HG02678 (cell line): ENCODE measurements around the gene ACOT7.
"Not testable (repeated sequence)": the region's sequence is repeated elsewhere in the genome, so short reads cannot be mapped to it uniquely, and the experiment has no call there.

Source experiments
- ATAC-seq: cut with Tn5 transposase; IDR thresholded peaks from one replicate; pipeline ENCODE4 v1.9.1; 2021; ENCODE audit warnings: mild to moderate bottlenecking, moderate library complexity; ENCODE audit not compliant: unreplicated experiment

Gene ACOT7

DNA sequence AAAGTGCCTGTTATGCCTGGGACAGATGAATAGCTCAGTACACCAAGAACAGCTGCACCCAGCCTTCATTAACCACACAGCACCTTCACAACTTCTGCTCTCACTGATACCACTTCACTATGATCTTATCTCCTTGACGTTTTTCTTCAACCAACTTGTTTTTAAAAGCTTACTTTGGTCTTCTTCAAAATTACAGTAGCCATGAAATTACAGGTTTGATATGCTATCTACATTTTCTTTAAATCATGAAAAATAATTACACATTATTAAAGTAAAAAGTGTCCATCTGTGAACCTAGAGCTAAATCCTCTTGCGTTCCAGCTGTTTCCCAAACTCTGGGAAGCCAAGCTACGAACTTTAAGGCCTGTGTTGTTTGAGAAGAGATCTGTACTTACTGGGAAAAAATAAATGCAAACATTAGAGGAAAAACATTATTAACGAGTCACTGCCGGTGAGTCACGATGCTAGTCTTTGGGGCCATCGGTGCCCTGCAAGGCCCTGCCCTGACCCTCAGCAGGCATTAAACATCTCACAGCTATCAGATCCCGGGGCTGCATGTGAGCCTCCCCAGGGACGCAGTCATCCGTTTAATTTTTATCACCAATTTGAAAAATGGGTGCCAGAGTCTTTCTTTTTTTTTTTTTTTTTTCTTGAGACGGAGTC lies 76.3 kb downstream of the ACOT7 start:
- no peak for ATAC-seq

DNA sequence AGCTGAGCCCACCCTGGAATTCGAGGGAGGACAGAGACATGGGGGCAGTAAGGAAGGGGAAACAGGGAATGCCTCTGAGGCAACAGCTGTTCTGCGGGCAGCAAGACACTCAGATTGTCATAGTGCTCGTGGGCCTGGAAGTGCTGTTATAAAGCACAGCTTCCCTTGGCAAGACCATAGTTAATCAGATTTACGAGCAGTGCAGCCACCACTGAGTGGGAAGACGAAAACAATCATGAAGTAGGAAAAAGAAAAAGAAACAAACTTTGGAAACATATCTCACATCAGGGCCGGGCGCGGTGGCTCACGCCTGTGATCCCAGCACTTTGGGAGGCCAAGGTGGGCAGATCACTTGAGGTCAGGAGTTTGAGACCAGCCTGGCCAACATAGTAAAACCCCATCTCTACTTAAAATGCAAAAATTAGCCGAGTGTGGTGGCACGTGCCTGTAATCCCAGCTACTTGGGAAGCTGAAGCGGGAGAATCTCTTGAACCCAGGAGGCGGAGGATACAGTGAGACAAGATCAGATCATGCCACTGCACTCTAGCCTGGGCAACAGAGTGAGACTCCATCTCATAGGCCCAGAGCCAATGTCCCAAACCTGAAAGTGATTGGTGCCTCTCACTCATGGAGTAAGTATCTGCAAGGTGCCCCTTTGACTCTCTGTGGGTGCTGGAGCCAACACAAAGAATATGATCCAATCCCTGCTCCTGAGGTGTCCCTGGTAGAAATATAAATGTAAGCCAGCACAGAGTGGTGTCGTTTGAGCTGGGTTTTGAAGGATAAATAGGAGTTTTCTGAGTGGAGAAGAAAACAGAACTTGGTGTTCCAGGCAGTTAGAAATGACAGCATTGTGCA lies 77.1 kb downstream of the ACOT7 start:
- no peak for ATAC-seq

DNA sequence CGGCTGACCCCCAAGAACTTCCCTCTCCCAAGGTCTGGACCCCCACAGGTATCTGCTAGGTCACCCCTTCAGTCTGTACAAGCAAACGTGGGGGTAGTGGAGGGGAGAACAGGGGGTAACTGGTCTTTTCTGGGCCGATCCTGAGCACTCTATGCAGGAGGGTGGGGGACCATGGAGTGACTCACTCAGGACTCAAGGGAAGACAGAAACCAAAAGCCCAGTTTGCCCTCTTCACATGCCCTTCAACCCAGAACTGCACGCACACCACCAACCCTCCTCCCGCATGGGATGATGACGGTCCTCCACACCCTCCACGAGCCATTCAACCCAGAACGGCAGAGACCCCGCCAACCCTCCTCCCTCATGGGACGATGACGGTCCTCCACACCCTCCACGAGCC lies 79.1 kb downstream of the ACOT7 start:
- ATAC-seq: no peak

DNA sequence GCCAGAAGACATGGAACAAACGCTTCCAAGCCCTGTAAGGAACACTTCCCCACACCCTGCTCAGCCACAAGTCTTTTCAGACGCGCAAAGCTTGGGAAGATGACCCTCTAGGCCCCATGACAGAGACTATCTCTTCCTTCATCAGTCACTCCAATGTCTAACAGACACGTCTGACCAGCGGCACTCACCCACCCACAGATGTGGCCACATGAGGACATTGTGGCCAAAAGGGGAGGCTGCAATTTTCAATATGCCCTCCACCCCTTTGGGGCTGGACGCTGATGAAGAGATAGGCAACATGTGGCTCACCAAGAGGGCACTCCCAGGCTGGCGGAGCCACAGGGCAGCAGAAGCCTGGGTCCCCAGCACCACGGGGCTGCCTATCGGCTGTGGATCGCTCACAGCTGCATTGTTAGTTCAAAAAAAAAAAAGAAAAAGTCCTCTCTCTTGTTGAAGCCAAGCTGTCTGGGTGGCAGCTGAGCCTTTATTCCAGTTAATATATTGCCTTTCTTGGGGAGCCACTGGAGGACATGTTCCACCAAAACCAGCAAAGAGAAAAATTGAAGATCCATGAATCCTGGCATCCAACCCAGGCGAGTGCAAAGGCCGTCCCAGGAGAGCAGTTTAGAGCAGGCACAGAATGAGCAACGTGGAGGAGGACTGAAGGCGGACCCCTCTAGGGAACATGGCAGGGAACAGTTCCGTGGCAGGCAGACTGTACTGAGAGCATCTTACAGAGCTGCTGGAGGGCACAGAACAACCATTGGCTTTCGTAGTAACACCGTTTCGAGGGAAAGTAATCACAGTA lies 80.0 kb downstream of the ACOT7 start:
- no peak for ATAC-seq

DNA sequence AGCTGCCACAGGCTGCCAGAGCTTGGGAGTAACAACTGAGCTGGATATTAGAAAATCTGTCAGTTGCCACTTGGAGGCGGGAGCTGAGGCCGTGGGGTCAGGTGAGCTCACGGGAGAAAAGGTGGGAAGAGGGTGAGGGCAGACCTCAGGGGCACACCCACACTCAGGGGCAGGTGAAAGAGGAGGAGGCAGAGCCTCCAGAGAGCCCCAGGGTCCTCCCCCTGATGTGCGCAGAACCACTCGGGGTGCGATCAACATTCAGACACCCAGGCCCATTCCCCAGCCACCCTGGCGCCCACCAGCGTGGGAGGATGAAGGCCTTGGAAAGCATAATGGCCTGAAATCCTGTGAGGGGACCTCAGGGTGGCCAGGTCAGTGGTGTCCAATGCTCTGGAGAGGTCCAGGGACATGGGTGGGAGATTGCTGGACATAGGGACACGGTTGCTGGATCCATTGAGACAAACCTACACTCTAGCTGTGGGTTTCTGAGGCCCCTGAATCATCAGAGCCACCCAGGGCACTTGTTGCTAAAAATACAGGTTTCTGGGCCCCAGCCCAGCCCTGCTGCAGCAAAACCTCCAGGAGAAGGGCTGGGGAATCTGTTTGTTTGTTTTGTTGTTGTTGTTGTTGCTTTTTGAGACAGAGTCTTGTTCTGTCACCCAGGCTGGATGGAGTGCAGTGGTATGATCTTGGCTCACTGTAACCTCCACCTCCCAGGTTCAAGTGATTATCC lies 83.3 kb downstream of the ACOT7 start:
- ATAC-seq: no peak

DNA sequence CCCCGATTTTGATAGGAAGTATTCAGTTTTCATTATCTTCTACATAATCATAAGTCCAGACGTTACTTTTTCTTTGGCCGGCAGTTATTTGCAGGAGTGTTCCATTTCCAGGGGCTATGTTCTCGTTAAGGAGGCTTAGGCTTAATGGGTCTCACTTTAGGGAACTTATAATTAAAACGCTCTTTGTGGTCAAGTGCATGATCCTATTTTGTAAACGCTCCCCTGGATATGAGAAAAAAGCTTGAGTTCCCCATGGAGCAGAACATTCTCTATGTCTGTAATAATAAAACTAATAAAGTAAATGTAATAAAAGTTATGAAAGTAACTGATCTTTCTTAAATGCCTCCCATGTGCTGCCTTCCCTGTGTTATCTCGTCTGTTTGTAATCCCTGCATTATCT lies 84.0 kb downstream of the ACOT7 start:
- no peak for ATAC-seq

DNA sequence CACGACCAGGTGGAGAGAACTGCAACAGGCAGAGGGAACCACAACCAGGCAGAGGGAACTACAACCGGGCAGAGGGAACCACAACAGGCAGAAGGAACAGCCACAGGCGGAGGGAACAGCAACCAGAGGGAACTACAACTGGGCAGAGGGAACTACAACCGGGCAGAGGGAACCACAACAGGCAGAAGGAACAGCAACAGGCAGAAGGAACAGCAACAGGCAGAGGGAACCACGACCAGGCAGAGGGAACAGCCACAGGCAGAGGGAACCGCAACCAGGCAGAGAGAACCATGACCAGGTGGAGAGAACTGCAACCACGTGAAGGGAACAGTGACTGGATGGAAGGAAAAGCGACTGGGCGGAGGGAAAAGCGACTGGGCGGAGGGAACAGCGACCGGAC lies 85.1 kb downstream of the ACOT7 start:
- ATAC-seq: no peak

DNA sequence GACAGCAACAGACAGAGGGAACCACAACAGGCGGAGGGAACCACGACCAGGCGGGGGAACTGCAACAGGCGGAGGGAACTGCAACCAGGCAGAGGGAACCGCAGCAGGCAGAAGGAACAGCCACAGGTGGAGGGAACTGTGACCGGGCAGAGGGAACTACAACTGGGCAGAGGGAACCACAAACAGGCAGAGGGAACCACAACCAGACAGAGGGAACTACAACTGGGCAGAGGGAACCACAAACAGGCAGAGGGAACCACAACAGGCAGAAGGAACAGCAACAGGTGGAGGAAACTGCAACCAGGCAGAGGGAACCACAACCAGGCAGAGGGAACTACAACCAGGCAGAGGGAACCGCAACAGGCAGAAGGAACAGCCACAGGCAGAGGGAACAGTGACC lies 85.9 kb downstream of the ACOT7 start:
- not testable (repeated sequence) for ATAC-seq

DNA sequence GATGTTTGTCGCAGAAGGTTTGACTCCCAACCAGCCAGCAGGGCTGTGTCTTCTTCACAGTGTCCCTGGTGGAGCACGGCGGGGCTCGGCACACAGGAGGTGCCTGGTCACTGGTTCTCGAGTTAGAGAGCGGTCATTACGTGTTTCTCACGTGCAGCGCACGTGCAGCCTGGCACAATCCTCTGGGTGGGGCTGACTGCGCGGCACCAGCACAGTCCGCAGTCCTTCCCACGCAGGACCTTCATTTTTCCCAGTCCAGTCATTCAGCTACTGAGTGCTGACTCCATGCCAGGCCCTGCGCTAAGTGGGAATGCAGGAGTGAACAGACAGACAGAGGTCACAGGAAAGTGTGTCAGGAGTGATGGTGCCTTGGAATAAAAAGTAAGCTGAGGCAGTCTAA lies 86.5 kb downstream of the ACOT7 start:
- ATAC-seq: no peak

DNA sequence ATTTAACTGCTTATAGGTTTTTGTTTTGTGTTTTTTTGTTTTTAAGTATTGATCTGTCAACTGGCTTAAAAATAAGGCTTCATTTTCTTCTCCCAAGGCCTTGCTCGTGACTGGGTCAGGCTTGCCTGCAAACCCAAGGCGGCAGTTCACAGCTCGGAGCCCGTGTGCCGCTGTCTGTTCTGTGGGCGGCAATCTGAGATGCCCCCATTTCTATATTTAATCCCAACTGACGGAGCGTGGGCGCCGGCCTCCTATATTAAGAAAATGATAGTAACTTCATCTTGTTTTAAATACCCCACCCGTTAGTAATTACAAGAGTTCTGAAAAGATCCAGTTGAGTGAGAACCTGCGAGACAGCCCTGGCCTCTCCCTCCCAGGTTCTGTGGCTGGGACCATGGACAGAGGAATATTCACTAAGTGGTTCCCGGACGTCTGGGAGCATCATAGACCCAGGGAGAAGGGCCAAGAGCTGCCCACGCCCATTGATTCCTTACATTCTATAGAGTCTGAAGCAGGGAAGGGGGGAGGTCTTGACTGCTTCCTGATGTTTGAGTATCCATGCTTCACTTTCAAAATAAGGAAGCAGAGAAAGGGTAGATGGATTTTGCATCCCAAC lies 90.1 kb downstream of the ACOT7 start:
- ATAC-seq: no peak

DNA sequence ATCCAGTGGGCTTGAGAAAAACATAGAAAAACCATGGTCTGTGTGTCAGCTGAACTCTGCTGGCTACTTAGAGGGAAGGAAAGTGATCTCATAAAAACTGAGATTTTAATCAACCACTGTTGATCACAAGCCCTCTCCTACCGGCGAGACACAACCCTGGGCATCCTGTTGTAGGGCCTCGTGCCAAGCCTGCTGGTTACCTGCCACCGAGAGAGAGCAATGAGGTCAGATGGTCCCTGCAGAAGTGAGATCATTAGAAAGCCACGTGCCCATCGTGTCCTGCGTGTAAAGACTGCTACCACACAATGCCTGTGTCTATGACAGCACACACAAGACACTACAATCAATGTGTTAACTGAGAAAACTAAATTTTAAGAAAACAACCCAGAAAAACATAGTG lies 91.0 kb downstream of the ACOT7 start:
- no peak for ATAC-seq

DNA sequence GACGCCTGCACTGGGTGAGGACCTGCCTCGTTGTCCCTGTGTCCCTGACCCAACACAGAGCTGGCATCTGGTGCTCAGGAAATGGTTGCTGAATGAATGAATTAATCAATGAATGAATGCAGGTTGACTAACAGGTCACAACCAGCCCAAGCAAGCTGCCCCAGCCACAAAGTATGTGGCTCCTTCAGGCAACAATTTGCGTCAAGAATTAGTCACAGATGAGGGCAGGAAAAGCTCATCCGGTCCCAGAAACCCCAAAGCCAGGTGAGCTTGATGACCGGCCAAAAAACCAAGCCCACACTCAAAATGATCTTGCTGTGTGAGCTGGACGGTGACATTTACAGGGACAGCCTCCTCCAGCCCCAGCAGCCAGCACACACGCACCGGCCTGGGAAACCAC lies 92.0 kb downstream of the ACOT7 start:
- ATAC-seq: no peak

DNA sequence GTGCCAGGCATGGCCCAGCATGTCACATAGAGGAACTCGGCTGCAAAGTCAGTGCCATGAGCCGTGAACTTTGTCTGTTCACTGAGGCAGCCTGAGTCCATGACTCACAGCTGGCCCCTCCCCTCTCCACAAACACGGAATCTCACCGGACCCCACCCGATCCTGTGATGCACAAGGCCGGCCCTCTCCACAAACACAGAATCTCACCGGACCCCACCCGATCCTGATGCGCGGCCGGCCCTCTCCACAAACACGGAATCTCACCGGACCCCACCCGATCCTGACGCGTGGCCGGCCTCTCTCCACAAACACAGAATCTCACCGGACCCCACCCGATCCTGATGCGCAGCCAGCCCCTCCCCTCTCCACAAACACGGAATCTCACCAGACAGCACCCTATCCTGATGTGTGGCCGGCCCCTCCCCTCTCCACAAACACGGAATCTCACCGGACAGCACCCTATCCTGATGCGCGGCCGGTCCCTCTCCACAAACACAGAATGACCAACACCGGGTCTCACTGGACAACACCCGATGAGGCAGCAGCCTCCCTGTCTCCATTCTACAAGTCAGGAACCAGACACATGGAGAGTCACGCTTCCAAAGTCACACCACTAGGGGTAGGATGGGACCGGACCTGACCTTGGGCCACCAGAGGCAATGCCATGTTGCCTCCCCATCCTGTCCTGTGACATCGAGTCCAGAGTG lies 93.1 kb downstream of the ACOT7 start:
- ATAC-seq: no peak

DNA sequence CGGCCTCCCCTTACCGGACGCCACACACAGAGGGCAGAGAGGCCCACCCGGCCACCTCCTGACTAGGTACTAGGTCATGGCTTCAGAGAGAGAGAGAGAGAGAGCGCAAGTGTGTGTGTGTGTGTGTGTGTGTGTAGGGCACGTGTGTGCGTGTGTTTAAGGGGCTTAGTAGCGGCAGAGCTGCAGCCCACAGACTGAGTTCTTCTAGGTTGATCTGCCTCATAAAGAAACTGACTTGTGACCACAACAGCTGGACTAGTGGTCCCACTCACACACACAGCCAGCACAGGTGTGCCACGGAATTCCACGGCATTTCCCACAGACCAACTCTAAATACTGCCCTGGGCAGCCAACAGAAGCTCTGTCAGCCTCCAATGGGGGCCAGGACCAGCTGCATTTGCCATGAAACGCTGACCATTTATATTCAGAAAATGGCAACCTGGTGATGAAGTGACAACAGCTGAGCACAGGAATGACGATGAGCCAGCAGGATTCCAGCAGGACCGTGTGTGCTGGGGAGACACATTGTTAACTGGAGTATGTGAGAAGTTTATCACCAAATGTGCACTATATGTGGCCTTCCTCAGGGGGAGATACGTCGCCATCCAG lies 93.9 kb downstream of the ACOT7 start:
- ATAC-seq: no peak

DNA sequence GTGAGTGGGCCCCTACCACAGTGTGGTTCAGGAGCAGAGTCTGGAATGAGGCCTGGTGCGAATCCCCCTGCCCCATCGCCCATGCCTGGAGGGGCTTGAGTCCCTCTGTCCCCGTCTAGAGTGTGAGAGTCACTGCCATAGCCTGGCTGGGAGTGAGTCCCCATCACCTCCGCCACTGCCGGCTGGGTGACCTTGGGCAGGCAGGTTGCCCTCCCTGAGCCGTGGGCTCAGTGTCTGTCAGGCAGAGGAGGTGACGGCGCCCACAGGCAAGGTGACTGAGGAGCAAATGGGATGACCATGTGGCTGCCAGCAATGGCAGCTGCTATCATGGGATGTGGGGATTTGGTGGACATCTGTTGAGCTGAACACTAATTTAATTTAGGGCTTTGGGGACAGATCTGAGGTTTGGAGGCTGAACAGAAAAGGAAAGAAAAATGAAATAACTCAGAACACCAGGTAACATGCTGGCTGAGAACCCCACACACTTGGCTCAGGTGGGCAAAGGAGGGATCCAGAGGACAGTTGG lies 94.6 kb downstream of the ACOT7 start:
- no peak for ATAC-seq

DNA sequence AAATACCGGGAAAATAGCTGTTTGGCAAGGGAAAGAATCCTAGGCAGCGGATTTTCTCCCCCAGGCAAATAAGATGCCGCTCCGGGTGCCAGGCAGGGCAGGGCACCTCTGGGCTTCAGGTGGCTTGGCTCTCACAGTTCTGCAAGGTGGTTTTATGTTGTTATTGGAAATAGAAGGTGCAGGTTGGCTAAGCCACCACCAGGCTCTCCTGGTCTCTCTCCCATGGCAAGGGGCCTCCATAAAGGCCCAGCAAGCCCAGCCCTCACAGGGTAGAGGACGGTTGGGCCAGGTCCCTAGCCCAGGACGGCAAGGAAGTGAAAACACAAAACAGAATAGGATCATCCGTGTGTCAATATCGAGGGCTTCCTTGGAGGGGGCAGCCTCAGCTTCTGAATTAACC lies 95.0 kb downstream of the ACOT7 start:
- no peak for ATAC-seq

DNA sequence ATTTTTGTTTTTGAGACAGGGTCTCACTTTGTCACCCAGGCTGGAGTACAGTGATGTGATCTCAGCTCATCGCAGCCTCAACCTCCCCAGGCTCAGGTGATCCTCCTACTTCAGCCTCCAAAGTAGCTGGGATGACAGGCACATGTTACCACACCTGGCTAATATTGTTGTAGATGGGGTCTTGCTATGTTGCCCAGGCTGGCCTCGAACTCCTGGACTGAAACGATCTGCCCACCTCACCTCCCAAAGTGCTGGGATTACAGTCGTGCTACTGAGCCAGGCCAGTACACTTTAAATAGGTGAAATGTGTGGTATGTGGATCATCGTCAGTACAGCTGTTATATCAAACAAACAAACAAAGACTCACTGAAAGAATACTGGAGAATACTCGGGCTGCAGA lies 97.7 kb downstream of the ACOT7 start:
- ATAC-seq: no peak

DNA sequence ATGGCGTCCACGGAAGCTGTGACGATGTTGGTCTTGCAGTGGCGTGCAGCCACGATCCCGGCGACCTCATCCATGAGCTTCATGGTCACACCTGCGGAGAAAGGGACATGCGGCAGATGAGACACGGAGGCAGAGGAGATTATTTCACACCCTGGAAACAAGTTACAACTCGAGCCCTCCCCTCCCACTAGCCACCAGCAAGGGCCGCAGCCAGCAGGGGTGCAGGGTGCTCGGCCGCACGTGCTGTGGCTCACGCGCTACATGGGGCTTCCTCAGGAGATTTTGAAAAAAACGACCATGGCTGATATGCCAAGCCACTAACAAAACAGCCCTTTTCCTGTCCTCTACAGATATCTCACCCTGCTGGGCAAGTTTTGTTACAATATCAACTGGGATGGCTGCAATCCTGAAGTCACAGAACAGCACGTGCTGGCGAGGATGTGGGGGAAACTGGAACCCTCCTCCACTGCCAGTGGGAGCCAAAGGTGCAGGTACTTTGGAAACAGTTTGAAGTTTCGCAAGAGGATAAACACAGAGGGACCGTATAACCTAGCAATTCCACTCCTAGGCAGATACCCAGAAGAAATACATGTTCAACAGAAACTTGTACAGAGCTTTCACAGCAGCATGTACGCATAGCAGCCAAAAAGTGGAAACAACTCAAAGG lies 98.5 kb downstream of the ACOT7 start:
- ATAC-seq: no peak
